H54 (cell line): ENCODE measurements around the gene LRBA.

Source experiments
- DNase-seq: peaks from one replicate; pipeline ENCODE4 v3.0.0; 2011; ENCODE audit warnings: low spot score, mixed read lengths; ENCODE audit not compliant: insufficient read length
- FAIRE-seq: peaks from 3 replicates; lab custom pipeline; 2011; peaks lifted over from hg19 to GRCh38; lab: Jason Lieb, UNC
- POLR2A ChIP-seq: IDR thresholded peaks from 2 replicates; pipeline ENCODE4 v1.6.1; 2011; ENCODE audit warnings: low read depth, mild to moderate bottlenecking, low read length

LRBA gene

DNA sequence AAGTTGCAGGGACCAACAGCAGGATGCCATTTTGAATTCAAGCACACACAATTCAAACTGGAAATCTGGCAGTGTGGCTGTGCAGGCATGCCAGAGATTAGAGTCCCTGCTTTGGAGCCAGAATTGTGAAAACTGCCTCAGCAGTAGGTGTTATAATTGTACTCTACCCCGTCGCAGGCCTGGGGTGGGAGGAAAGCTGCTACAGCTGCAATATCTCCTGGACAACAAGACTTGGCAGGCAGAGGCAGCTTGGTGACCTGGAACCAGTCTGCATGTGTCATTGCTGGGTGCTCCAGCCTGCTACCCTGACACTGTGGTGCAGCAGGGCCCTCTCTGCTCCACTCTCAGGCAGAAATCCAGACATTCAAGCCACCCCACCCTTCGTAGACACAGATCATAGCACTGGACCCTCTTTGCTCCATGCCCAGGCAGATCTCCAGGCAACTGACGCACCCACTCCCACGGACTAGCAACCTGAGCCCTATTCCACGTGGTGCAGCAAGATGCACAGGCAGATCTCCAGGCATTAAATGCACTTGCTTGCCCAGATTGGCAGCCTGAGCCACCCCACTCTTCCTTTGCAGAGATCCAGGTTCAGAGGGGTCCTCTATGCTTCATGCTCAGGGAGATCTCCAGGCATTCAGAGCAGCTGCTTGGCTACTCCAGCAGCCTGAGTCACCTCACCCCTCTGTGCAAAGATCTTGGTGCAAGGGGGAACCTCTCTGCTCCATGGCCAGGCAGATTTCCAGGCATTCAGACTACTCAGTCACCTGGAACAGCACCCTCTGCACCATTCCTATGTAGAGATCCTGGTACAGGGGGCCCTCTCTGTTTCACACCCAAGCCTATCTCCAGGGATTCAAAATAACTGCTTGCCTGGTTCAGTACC, 140.5 kb downstream of the LRBA start:
- no peak for FAIRE-seq
- no peak for DNase-seq
- no peak for TF ChIP-seq POLR2A

- TF ChIP-seq POLR2A, result no peak
- peak; percentile 17 for DNase-seq
- peak; percentile 41 for FAIRE-seq
These were observed 147.9 kb downstream of the LRBA start for GRCh38 chr4:150867148-150867547.

- DNase-seq, result no peak
- no peak for TF ChIP-seq POLR2A
- no peak for FAIRE-seq
These were observed 151.6 kb downstream of the LRBA start for GRCh38 chr4:150863456-150863855.

DNA sequence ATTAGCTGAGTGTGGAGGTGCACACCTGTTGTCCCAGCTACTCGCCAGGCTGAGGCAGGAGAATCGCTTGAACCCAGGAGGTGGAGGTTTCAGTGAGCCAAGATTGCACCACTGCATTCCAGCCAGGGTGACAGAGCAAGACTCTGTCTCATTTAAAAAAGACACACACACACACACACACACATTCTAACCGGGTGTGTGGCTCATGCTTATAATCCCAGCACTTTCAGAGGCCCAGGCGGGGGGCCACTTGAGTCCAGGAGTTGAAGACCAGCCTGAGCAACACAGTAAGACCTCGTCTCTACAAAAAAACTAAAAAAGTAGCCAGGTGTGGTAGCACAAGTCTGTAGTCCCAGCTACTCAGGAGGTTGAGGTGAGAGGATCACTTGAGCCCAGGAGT, 152.3 kb downstream of the LRBA start:
- FAIRE-seq, result no peak
- no peak for TF ChIP-seq POLR2A

GRCh38 chr4:150859453-150859852, 155.6 kb downstream of the LRBA start:
- FAIRE-seq (no peak), DNase-seq (no peak)
- no peak for TF ChIP-seq POLR2A

More for the DNA sequence above, 152.3 kb downstream of the LRBA start:
- no peak for DNase-seq

- no peak for FAIRE-seq
- DNase-seq, result no peak
- no peak for TF ChIP-seq POLR2A
These were observed 159.0 kb downstream of the LRBA start for GRCh38 chr4:150855981-150856510.

DNA sequence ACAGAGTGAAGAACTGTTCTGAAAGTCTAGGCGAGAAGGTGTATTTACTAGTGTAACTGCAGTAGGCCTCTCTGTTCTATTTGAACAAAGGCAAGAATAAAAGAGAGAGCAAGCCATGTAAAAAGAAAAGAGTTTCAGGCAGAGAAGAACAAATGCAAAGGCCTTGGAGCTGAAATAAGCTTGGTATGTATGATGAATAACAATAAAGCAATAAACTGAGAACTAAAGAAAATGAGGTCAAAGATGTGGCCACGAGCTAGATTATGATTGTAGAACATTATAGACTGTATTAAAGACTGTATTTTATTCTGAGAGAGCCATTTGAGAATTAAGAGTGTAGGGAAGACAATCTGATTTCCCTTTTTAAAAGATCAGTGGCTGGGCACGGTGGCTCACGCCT, 160.5 kb downstream of the LRBA start:
- DNase-seq (no peak), FAIRE-seq (no peak)
- TF ChIP-seq POLR2A, result no peak

DNA sequence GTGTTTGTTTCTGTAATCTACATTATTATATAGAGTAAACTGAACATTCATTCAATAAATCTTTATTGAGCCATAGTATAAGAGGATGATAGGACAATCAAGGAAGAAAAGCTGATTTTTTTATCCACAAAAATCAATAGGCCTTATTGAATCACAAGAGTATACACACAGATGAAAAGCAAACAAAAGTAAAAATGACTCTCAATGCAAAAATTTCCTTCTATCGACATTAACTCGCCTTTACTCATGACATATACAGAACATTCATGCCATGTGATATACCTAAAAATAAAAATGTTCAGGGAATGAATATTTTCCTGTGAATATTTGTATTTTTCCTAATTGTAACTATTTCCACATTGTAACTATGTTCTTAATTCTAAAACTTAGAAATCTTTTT, 161.2 kb downstream of the LRBA start:
- no peak for TF ChIP-seq POLR2A
- FAIRE-seq, result no peak
- DNase-seq, result no peak

DNA sequence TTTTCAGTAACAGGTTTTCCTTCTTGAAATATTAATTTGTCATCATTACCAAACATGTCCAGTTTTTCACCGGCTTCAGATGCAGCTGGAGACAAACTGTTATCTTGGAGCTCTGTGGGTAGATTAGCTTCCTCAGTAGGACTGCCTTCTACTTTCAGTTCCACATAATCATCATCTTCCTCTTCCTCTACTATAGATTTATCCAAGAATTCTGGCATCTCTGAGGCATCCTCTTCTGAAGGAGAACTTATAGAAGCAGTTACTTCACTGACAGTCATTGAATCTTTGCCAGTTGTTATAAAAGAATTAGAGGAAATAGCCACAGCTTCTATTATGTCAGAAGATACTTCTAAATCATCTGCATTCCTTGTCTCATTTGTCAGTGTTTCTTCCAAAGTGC, 162.9 kb downstream of the LRBA start:
- FAIRE-seq (no peak), DNase-seq (no peak)
- TF ChIP-seq POLR2A, result no peak

DNA sequence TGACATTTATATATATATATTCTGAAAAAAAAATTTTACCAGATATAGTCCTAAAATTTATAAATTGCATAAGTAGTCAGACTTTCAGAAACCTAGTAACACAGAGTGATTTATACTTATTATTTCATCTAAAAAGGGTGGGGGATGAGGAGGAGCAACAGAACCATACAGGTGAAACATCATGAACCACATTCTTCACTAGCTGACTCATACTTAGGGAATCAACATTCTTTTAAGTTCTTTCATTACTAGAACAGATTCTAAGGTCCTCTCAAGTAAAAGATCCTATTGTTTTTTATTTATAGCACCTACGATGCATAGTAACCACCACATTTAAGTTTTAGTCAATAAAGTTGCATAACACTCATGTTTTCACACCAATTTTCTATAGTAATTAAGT, 166.1 kb downstream of the LRBA start:
- DNase-seq, result peak; percentile 5
- no peak for TF ChIP-seq POLR2A

GRCh38 chr4:150828159-150828558, 186.9 kb downstream of the LRBA start:
- FAIRE-seq (no peak), DNase-seq (no peak)
- TF ChIP-seq POLR2A, result no peak

More for the DNA sequence above, 166.1 kb downstream of the LRBA start:
- no peak for FAIRE-seq

GRCh38 chr4:150827226-150827625, 187.9 kb downstream of the LRBA start:
- DNase-seq, result no peak
- TF ChIP-seq POLR2A, result no peak
- FAIRE-seq, result no peak

DNA sequence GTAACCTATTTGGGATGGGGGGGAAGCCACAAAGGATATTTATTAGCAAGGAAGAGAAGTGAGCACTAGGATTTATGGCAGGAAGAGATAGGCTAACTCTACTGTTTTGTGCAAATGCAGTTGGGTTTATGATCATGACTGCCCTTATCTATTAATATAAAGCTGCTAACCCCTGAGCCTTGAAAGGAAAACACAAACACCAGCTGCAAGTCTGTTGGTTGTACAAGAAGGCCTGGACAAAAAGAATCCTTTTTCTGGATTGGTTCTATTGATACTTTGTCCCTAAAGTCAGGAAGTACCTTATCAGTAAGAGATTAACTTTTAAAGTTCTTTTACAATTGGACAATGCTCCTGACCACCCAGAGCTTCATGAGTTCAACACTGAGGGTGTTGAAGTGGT, 188.8 kb downstream of the LRBA start:
- FAIRE-seq, result no peak

DNA sequence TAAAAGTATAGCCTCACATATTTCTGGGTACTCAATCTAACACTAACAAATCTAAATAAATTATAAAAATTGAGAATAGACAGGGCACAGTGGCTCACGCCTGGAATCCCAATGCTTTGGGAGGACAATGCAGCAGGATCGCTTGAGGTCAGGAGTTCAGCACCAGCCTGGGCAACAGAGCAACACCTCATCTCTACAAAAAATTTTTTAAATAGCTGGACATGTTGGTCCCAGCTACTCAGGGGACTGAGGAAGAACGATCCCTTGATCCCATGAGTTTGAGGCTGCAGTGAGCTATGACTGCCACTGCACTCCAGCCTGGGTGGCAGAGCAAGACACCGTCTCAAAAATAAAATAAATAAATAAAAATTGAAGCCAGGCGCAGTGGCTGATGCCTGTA, 192.7 kb downstream of the LRBA start:
- no peak for TF ChIP-seq POLR2A
- no peak for FAIRE-seq
- no peak for DNase-seq

More for the DNA sequence above, 188.8 kb downstream of the LRBA start:
- DNase-seq, result no peak
- no peak for TF ChIP-seq POLR2A

- FAIRE-seq (no peak), DNase-seq (no peak)
- no peak for TF ChIP-seq POLR2A
These were observed 193.4 kb downstream of the LRBA start for GRCh38 chr4:150821641-150822040.
